NCI-H2029 (cell line): ENCODE data around the gene UNC5B.
A peak's percentile ranks its signal among the peaks of the same experiment; 100 is the strongest.

Experiments used
- DNase-seq: peaks from one replicate; lab custom pipeline; 2025; lab: John Stamatoyannopoulos, UW

UNC5B gene

GRCh38 chr10:71300555-71301370 is 88.4 kb downstream of the UNC5B start:
- no peak for DNase-seq

- no peak for DNase-seq
These were observed 89.1 kb downstream of the UNC5B start for GRCh38 chr10:71301371-71301916.

GRCh38 chr10:71302451-71302850 is 90.1 kb downstream of the UNC5B start:
- DNase-seq, result no peak

- DNase-seq, result peak; percentile 24
These were observed 90.7 kb downstream of the UNC5B start for GRCh38 chr10:71302874-71303568.

GRCh38 chr10:71303569-71303907 is 91.2 kb downstream of the UNC5B start:
- no peak for DNase-seq

GRCh38 chr10:71304914-71305313 is 92.5 kb downstream of the UNC5B start:
- DNase-seq, result no peak

- no peak for DNase-seq
These were observed 94.6 kb downstream of the UNC5B start for GRCh38 chr10:71306979-71307378.

GRCh38 chr10:71307469-71308085 is 95.2 kb downstream of the UNC5B start:
- DNase-seq, result no peak

- DNase-seq, result no peak
These were observed 95.9 kb downstream of the UNC5B start for GRCh38 chr10:71308244-71308643.

- no peak for DNase-seq
These were observed 96.6 kb downstream of the UNC5B start for GRCh38 chr10:71308985-71309384.

GRCh38 chr10:71309919-71310318 is 97.5 kb downstream of the UNC5B start:
- no peak for DNase-seq

GRCh38 chr10:71312220-71312619 is 99.8 kb downstream of the UNC5B start:
- DNase-seq, result no peak

GRCh38 chr10:71312811-71313789 is 100.7 kb downstream of the UNC5B start:
- DNase-seq, result no peak

GRCh38 chr10:71314028-71314693 is 101.8 kb downstream of the UNC5B start:
- DNase-seq, result no peak

GRCh38 chr10:71314694-71315225 is 102.4 kb downstream of the UNC5B start:
- DNase-seq, result no peak

- DNase-seq, result no peak
These were observed 103.9 kb downstream of the UNC5B start for GRCh38 chr10:71316056-71316785.

- DNase-seq, result no peak
These were observed 104.4 kb downstream of the UNC5B start for GRCh38 chr10:71316786-71317160.

GRCh38 chr10:71317739-71318138 is 105.4 kb downstream of the UNC5B start:
- no peak for DNase-seq

- DNase-seq, result peak; percentile 36
These were observed 106.9 kb downstream of the UNC5B start, which contains the start of gene SLC29A3 for GRCh38 chr10:71319042-71319799. SLC29A3 (plus strand) TSS chr10:71319259; CDS start chr10:71319310, 51 bp downstream.
